Caco-2 (cell line): ENCODE data around the gene DLEC1. TPM values are rescaled to one million over a fixed set of nuclear protein-coding genes. Genes with fewer than 3 reads are reported as not detected.

ENCODE experiments used
- BruUV-seq: library from RNA; stranded (reverse); fragments of 400-500 nt; replicated peaks from 2 replicates; lab custom pipeline; 2021; lab: Mats Ljungman, UMichigan
- CTCF ChIA-PET: fragments of 300-600 bp; sonication (Branson Sonifier 250); formaldehyde crosslinking; loops from one replicate; lab custom pipeline; 2022; ENCODE audit warnings: antibody characterized with exemption; lab: Charles Lee
- POLR2A ChIA-PET: fragments of 300-600 bp; sonication (Branson Sonifier 250); formaldehyde crosslinking; loops from one replicate; lab custom pipeline; 2022; ENCODE audit warnings: antibody characterized with exemption; lab: Charles Lee
- DNase-seq, 2 experiments: peaks; one replicate each; pipeline versions ENCODE4 v3.0.0 to v3.0.0-alpha.2; 2020 to 2022
- H3K27me3 ChIP-seq: replicated peaks from 2 replicates; pipeline ENCODE4 v1.6.0; 2011; ENCODE audit warnings: low read length; ENCODE audit not compliant: control insufficient read depth, insufficient read depth
- H3K36me3 ChIP-seq: 2 replicates; pipeline ENCODE4 v1.5.1; 2011; ENCODE audit warnings: low read length; ENCODE audit not compliant: control insufficient read depth, insufficient read depth
- H3K4me1 ChIP-seq: fragments of 250-450 bp; sonication (Bioruptor Pico); 2 replicates; pipeline ENCODE4 v1.5.1; 2020; ENCODE audit warnings: mild to moderate bottlenecking
- H3K4me3 ChIP-seq: 2 replicates; pipeline ENCODE4 v1.5.1; 2011; ENCODE audit warnings: low read depth, mild to moderate bottlenecking, control low read depth, low read length
- H3K9me3 ChIP-seq: fragments of 250-450 bp; sonication (Bioruptor Pico); 2 replicates; pipeline ENCODE4 v1.5.1; 2020; ENCODE audit warnings: mild to moderate bottlenecking, moderate library complexity
- H3K27ac Mint-ChIP-seq: one replicate; pipeline ENCODE4 v1.8.0; 2022; ENCODE audit warnings: mixed read lengths; ENCODE audit not compliant: unreplicated experiment
- H3K27me3 Mint-ChIP-seq: one replicate; pipeline ENCODE4 v1.8.0; 2022; ENCODE audit warnings: mixed read lengths; ENCODE audit not compliant: insufficient read depth, unreplicated experiment
- H3K36me3 Mint-ChIP-seq: one replicate; pipeline ENCODE4 v1.8.0; 2022; ENCODE audit warnings: mild to moderate bottlenecking, mixed read lengths; ENCODE audit not compliant: insufficient read depth, unreplicated experiment
- H3K4me1 Mint-ChIP-seq: one replicate; pipeline ENCODE4 v1.8.0; 2022; ENCODE audit warnings: low read depth, mixed read lengths; ENCODE audit not compliant: unreplicated experiment
- H3K4me3 Mint-ChIP-seq: one replicate; pipeline ENCODE4 v1.8.0; 2022; ENCODE audit warnings: mild to moderate bottlenecking, moderate library complexity, mixed read lengths; ENCODE audit not compliant: unreplicated experiment
- H3K9me3 Mint-ChIP-seq: one replicate; pipeline ENCODE4 v1.8.0; 2022; ENCODE audit warnings: mixed read lengths; ENCODE audit not compliant: unreplicated experiment
- CTCF ChIP-seq, 2 experiments: fragments of 200-600 bp in 1 of 2; IDR thresholded peaks; 1 replicate in 1 of 2; 2 replicates in 1 of 2; pipeline versions ENCODE4 v1.5.1 to v1.8.0; 2011 to 2022; ENCODE audit warnings: antibody characterized with exemption in 1 of 2, control low read depth in 1 of 2, inconsistent platforms in 1 of 2, low read depth in 1 of 2, low read length in 1 of 2, mild to moderate bottlenecking in 1 of 2, moderate library complexity in 1 of 2; ENCODE audit not compliant: insufficient read depth in 1 of 2, severe bottlenecking in 1 of 2, unreplicated experiment in 1 of 2
- intact Hi-C: fragments of 100-400 bp; cut with micrococcal nuclease; formaldehyde crosslinking; loops from one replicate; pipeline ENCODE4 v1.10.0; 2022; ENCODE audit not compliant: unreplicated experiment
- total RNA-seq: library from RNA; stranded (reverse); gene quantifications from 2 replicates; pipeline ENCODE4 v1.2.3, GENCODE V29; 2022

DLEC1 gene
- total RNA-seq, 1 experiment from 2014 or later, result 0.11 TPM

- DNase-seq, result no peak
- no TSS peak for BruUV-seq
- H3K9me3 ChIP-seq, result no peaks in the 10 kb centered on the region
- H3K4me3 ChIP-seq, result no peak overlapping the region
- peaks cover 19% of the 10 kb centered on the region for H3K4me1 Mint-ChIP-seq
- intact Hi-C loops, result no loop called here
- ChIA-PET POLR2A (no interaction called here), CTCF (no interaction called here)
- no peak overlapping the region for H3K27ac Mint-ChIP-seq
- no peaks in the 10 kb centered on the region for H3K27me3 Mint-ChIP-seq
- TF ChIP-seq CTCF (IDR thresholded peaks at IDR 0.05; ENCODE audit: insufficient read depth in 1 of 2, low read depth in 1 of 2, low read length in 1 of 2, severe bottlenecking in 1 of 2, unreplicated experiment in 1 of 2), result no peak
- peaks cover 28% of the 10 kb centered on the region for H3K4me1 ChIP-seq
- H3K9me3 Mint-ChIP-seq, result no peaks in the 10 kb centered on the region
- no peaks in the 10 kb centered on the region for H3K27me3 ChIP-seq
- H3K4me3 Mint-ChIP-seq, result no peak overlapping the region
- peaks cover 9% of the 10 kb centered on the region for H3K36me3 ChIP-seq
- peaks cover 15% of the 10 kb centered on the region for H3K36me3 Mint-ChIP-seq
These were observed 31.3 kb upstream of the DLEC1 start for GRCh38 chr3:38007754-38008090.

GRCh38 chr3:38008191-38008701 is 30.8 kb upstream of the DLEC1 start:
- H3K4me1 ChIP-seq, result peaks cover 25% of the 10 kb centered on the region
- no peaks in the 10 kb centered on the region for H3K9me3 Mint-ChIP-seq
- no peak overlapping the region for H3K4me3 ChIP-seq
- no peak overlapping the region for H3K4me3 Mint-ChIP-seq
- BruUV-seq, result no TSS peak
- ChIA-PET POLR2A (no interaction called here), CTCF (no interaction called here)
- H3K9me3 ChIP-seq, result no peaks in the 10 kb centered on the region
- H3K36me3 Mint-ChIP-seq, result peaks cover 15% of the 10 kb centered on the region
- H3K36me3 ChIP-seq, result peaks cover 5% of the 10 kb centered on the region
- peaks cover 15% of the 10 kb centered on the region for H3K4me1 Mint-ChIP-seq
- intact Hi-C loops, result no loop called here
- no peaks in the 10 kb centered on the region for H3K27me3 ChIP-seq
- DNase-seq, result no peak
- no peak overlapping the region for H3K27ac Mint-ChIP-seq
- H3K27me3 Mint-ChIP-seq, result no peaks in the 10 kb centered on the region
- no peak for TF ChIP-seq CTCF (IDR thresholded peaks at IDR 0.05; ENCODE audit: insufficient read depth in 1 of 2, low read depth in 1 of 2, low read length in 1 of 2, severe bottlenecking in 1 of 2, unreplicated experiment in 1 of 2)

GRCh38 chr3:38008971-38009580 is 29.9 kb upstream of the DLEC1 start:
- H3K9me3 Mint-ChIP-seq, result no peaks in the 10 kb centered on the region
- H3K4me1 Mint-ChIP-seq, result peaks cover 9% of the 10 kb centered on the region
- H3K4me3 Mint-ChIP-seq, result no peak overlapping the region
- H3K27ac Mint-ChIP-seq, result no peak overlapping the region
- BruUV-seq, result no TSS peak
- intact Hi-C loops, result no loop called here
- Histone ChIP-seq H3K27me3 (no peaks in the 10 kb centered on the region), H3K9me3 (no peaks in the 10 kb centered on the region), H3K4me1 (peaks cover 17% of the 10 kb centered on the region), H3K36me3 (peaks cover 5% of the 10 kb centered on the region), H3K4me3 (no peak overlapping the region)
- peaks cover 15% of the 10 kb centered on the region for H3K36me3 Mint-ChIP-seq
- ChIA-PET CTCF (no interaction called here), POLR2A (interaction anchor here (0.6 kb wide), 1 partner anchor 44 kb away, joined by 3 read pairs; no protein-coding TSS in a partner anchor)
- DNase-seq, result no peak
- no peak for TF ChIP-seq CTCF (IDR thresholded peaks at IDR 0.05; ENCODE audit: insufficient read depth in 1 of 2, low read depth in 1 of 2, low read length in 1 of 2, severe bottlenecking in 1 of 2, unreplicated experiment in 1 of 2)
- no peaks in the 10 kb centered on the region for H3K27me3 Mint-ChIP-seq
